HG03135 (cell line): Measurements from ENCODE around the gene MSANTD3.
"Not testable (repeated sequence)": the region's sequence is repeated elsewhere in the genome, so short reads cannot be mapped to it uniquely, and the experiment has no call there.

Experiments
- ATAC-seq: cut with Tn5 transposase; IDR thresholded peaks from one replicate; pipeline ENCODE4 v1.9.1; 2021; ENCODE audit warnings: mild to moderate bottlenecking, moderate library complexity; ENCODE audit not compliant: unreplicated experiment

Gene MSANTD3

GRCh38 chr9:100428871-100429654, 2.1 kb downstream of the MSANTD3 start:
- ATAC-seq, result no peak

- ATAC-seq, result no peak
Measured at GRCh38 chr9:100430286-100430940, 3.5 kb downstream of the MSANTD3 start.

- ATAC-seq, result no peak
Measured at GRCh38 chr9:100431886-100432285, 4.9 kb downstream of the MSANTD3 start.

GRCh38 chr9:100432736-100433135, 5.8 kb downstream of the MSANTD3 start:
- no peak for ATAC-seq

GRCh38 chr9:100436571-100436970, 9.6 kb downstream of the MSANTD3 start:
- ATAC-seq, result no peak

GRCh38 chr9:100437860-100438805, 11.2 kb downstream of the MSANTD3 start:
- ATAC-seq, result peak; percentile 57

- ATAC-seq, result no peak
Measured at GRCh38 chr9:100440071-100440470, 13.1 kb downstream of the MSANTD3 start.

- ATAC-seq, result not testable (repeated sequence)
Measured at GRCh38 chr9:100440487-100440886, 13.5 kb downstream of the MSANTD3 start.

- ATAC-seq, result no peak
Measured at GRCh38 chr9:100441911-100442361, 15.0 kb downstream of the MSANTD3 start.

- ATAC-seq, result no peak
Measured at GRCh38 chr9:100443781-100444768, 17.1 kb downstream of the MSANTD3 start.

GRCh38 chr9:100445161-100445902, 18.4 kb downstream of the MSANTD3 start:
- ATAC-seq, result no peak

- no peak for ATAC-seq
Measured at GRCh38 chr9:100445903-100446549, 19.1 kb downstream of the MSANTD3 start.

- no peak for ATAC-seq
Measured at GRCh38 chr9:100447041-100447440, 20.1 kb downstream of the MSANTD3 start.

- no peak for ATAC-seq
Measured at GRCh38 chr9:100448266-100448665, 21.3 kb downstream of the MSANTD3 start.

GRCh38 chr9:100449420-100449819, 22.5 kb downstream of the MSANTD3 start:
- ATAC-seq, result no peak

- no peak for ATAC-seq
Measured at GRCh38 chr9:100452894-100453293, 26.0 kb downstream of the MSANTD3 start.

GRCh38 chr9:100455470-100455869, 28.5 kb downstream of the MSANTD3 start:
- ATAC-seq, result no peak

- no peak for ATAC-seq
Measured at GRCh38 chr9:100457517-100457916, 30.6 kb downstream of the MSANTD3 start.

- no peak for ATAC-seq
Measured at GRCh38 chr9:100459963-100460362, 33.0 kb downstream of the MSANTD3 start.
